HepG2 (cell line): ENCODE data around the gene FGGY.

Source experiments
- HNRNPH1 ChIP-seq: fragments of 200-400 bp; formaldehyde crosslinking; optimal IDR thresholded peaks from 2 replicates; pipeline ENCODE3; 2017; ENCODE audit warnings: mild to moderate bottlenecking, low read depth, low read length
- KLF13 ChIP-seq: sonication (generic); formaldehyde crosslinking; IDR thresholded peaks from 2 replicates; pipeline ENCODE4 v1.4.0; 2020; ENCODE audit warnings: mild to moderate bottlenecking, missing genetic modification reagents
- MTA3 ChIP-seq: sonication (generic); formaldehyde crosslinking; IDR thresholded peaks from 2 replicates; pipeline ENCODE4 v1.4.0; 2020; ENCODE audit warnings: missing genetic modification reagents
- MXI1 ChIP-seq: IDR thresholded peaks from 3 replicates; pipeline ENCODE4 v1.6.1; 2012; ENCODE audit warnings: low read depth, low read length, inconsistent platforms, borderline replicate concordance
- TARDBP ChIP-seq: sonication (generic); formaldehyde crosslinking; IDR thresholded peaks from 2 replicates; pipeline ENCODE4 v1.8.0; 2022; ENCODE audit warnings: mild to moderate bottlenecking, missing genetic modification reagents
- TF ChIP-seq, protein P1 (sequence below): sonication (generic); formaldehyde crosslinking; IDR thresholded peaks from 2 replicates; pipeline ENCODE4 v1.4.0; 2020; ENCODE audit warnings: missing genetic modification reagents
- TF ChIP-seq, protein P2 (sequence below): sonication (generic); formaldehyde crosslinking; IDR thresholded peaks from 2 replicates; pipeline ENCODE4 v1.5.0; 2020; ENCODE audit warnings: mild to moderate bottlenecking, missing genetic modification reagents, moderate library complexity

DNA sequence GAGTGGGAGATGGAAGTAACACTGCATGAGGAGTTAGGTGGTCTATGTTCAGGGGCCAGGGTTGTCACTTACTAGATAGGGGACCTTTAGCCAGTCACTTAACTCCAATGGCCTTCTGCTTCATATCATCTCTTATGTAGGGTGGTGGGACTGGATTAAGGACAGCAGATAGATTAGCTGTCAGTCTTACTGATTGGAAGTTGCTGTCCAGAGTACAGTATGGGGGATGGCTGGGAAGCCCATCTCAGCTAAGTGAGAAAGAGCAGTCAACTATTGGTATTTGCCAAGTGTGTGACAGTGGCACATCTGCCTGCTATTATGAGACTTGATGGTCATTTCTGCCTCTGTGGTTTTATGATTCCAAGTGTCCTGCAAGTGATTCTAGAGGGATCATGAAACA is 130.9 kb downstream of the FGGY start:
- TF ChIP-seq, protein P1, sequence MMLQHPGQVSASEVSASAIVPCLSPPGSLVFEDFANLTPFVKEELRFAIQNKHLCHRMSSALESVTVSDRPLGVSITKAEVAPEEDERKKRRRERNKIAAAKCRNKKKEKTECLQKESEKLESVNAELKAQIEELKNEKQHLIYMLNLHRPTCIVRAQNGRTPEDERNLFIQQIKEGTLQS (CRISPR knock-in tag) = no peak
- TF ChIP-seq TARDBP (CRISPR knock-in tag) (no peak), KLF13 (CRISPR knock-in tag) (no peak), MTA3 (no peak), MXI1 (no peak), HNRNPH1 (no peak)
- TF ChIP-seq, protein P2, sequence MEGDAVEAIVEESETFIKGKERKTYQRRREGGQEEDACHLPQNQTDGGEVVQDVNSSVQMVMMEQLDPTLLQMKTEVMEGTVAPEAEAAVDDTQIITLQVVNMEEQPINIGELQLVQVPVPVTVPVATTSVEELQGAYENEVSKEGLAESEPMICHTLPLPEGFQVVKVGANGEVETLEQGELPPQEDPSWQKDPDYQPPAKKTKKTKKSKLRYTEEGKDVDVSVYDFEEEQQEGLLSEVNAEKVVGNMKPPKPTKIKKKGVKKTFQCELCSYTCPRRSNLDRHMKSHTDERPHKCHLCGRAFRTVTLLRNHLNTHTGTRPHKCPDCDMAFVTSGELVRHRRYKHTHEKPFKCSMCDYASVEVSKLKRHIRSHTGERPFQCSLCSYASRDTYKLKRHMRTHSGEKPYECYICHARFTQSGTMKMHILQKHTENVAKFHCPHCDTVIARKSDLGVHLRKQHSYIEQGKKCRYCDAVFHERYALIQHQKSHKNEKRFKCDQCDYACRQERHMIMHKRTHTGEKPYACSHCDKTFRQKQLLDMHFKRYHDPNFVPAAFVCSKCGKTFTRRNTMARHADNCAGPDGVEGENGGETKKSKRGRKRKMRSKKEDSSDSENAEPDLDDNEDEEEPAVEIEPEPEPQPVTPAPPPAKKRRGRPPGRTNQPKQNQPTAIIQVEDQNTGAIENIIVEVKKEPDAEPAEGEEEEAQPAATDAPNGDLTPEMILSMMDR (CRISPR knock-in tag) = no peak
